NCI-H1694 treated with DMSO at 0.1 percent for 48 hours (cell line): ENCODE results near the gene CWC15.
"Not testable (repeated sequence)": the region's sequence is repeated elsewhere in the genome, so short reads cannot be mapped to it uniquely, and the experiment has no call there.

Experiments
- DNase-seq: peaks from one replicate; lab custom pipeline; 2025; lab: John Stamatoyannopoulos, UW

Gene CWC15

GRCh38 chr11:94973099-94973968 lies at the start of gene CWC15, which contains the start of gene KDM4D:
Gene CWC15 (minus strand): TSS chr11:94973556. CDS start chr11:94972185, 1,371 bp downstream.
Gene KDM4D (plus strand): TSS chr11:94973709. CDS start chr11:94997373, 23,664 bp downstream.
- DNase-seq, result peak; percentile 52

GRCh38 chr11:95021468-95021867 lies 48.1 kb upstream of the CWC15 start:
- DNase-seq, result not testable (repeated sequence)

GRCh38 chr11:95016139-95016538 lies 42.8 kb upstream of the CWC15 start:
- DNase-seq, result no peak

- no peak for DNase-seq
Measured at GRCh38 chr11:95014184-95014821, 40.9 kb upstream of the CWC15 start.

- no peak for DNase-seq
Measured at GRCh38 chr11:95011376-95011775, 38.0 kb upstream of the CWC15 start.

GRCh38 chr11:95005642-95006041 lies 32.3 kb upstream of the CWC15 start:
- no peak for DNase-seq

GRCh38 chr11:95003716-95004115 lies 30.4 kb upstream of the CWC15 start:
- no peak for DNase-seq

- no peak for DNase-seq
Measured at GRCh38 chr11:94998285-94998684, 24.9 kb upstream of the CWC15 start.

- no peak for DNase-seq
Measured at GRCh38 chr11:94997437-94997836, 24.1 kb upstream of the CWC15 start.

- DNase-seq, result no peak
Measured at GRCh38 chr11:94993400-94993943, 20.1 kb upstream of the CWC15 start.

- no peak for DNase-seq
Measured at GRCh38 chr11:94988748-94989147, 15.4 kb upstream of the CWC15 start.

GRCh38 chr11:94987378-94987777 lies 14.0 kb upstream of the CWC15 start:
- DNase-seq, result no peak

- DNase-seq, result no peak
Measured at GRCh38 chr11:94975599-94975998, 2.2 kb upstream of the CWC15 start.

GRCh38 chr11:94974178-94974577 lies 822 bp upstream of the CWC15 start:
- no peak for DNase-seq

- DNase-seq, result no peak
Measured at GRCh38 chr11:94972700-94973098, 657 bp downstream of the CWC15 start.

- DNase-seq, result no peak
Measured at GRCh38 chr11:94968334-94968958, 4.9 kb downstream of the CWC15 start.

- no peak for DNase-seq
Measured at GRCh38 chr11:94964934-94965333, 8.4 kb downstream of the CWC15 start.

- no peak for DNase-seq
Measured at GRCh38 chr11:94961255-94961654, 12.1 kb downstream of the CWC15 start.

GRCh38 chr11:94960488-94960887 lies 12.9 kb downstream of the CWC15 start:
- no peak for DNase-seq

GRCh38 chr11:94959179-94959578 lies 14.2 kb downstream of the CWC15 start:
- no peak for DNase-seq

GRCh38 chr11:94958121-94958696 lies 15.1 kb downstream of the CWC15 start:
- DNase-seq, result no peak

GRCh38 chr11:94956963-94957362 lies 16.4 kb downstream of the CWC15 start:
- no peak for DNase-seq
